Amygdala (tissue), 56 donors: ENCODE data around the gene GRAPL.
"Not testable (repeated sequence)": the region's sequence is repeated elsewhere in the genome, so short reads cannot be mapped to it uniquely, and the experiment has no call there.

ENCODE experiments used
- DNase-seq, 56 donors: peaks; one replicate each; lab custom pipeline; 2025; lab: John Stamatoyannopoulos, UW

The GRAPL gene

GRCh38 chr17:19187883-19188869 lies 60.8 kb downstream of the GRAPL start:
- DNase-seq: not testable (repeated sequence)

GRCh38 chr17:19188870-19189708 lies 61.7 kb downstream of the GRAPL start:
- DNase-seq: not testable (repeated sequence)

- not testable (repeated sequence) for DNase-seq
These were observed 62.5 kb downstream of the GRAPL start for GRCh38 chr17:19189781-19190405.

GRCh38 chr17:19196382-19197204 lies 69.2 kb downstream of the GRAPL start:
- not testable (repeated sequence) for DNase-seq

- not testable (repeated sequence) for DNase-seq
These were observed 75.1 kb downstream of the GRAPL start for GRCh38 chr17:19202448-19202847.

GRCh38 chr17:19203429-19203828 lies 76.0 kb downstream of the GRAPL start:
- not testable (repeated sequence) for DNase-seq
